ENCODE measurements around the gene NPAT.

NPAT gene

GRCh38 chr11:108206171-108206570 lies 16.3 kb downstream of the NPAT start:
- no peak for TF ChIP-seq CTCF (IDR thresholded peaks at IDR 0.05)

DNA sequence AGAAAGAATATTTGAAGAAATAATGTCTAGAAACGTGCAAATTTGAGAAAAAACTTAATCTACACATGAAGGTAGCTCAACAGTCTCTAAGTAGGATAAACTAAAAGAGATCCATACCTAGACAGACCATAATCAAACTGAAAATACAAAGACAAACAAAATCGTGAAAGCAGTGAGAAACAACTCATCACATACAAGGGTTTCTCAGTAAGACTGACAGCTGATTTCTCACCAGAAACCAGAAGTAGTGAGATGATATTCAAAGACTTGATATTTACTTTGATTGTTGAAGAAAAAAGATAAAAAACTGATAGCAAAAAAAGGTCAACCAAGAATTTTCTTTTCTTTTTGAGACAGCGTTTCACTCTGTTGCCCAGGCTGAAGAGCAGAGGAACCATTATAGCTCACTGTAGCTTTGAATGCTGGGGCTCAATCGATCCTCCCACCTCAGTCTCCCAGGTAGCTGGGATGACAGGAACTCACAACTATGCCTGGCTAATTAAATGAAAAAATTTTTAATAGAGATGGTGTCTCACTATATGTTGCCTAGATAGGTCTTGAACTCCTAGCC lies 17.4 kb downstream of the NPAT start:
- TF ChIP-seq CTCF (IDR thresholded peaks at IDR 0.05): no peak

GRCh38 chr11:108204376-108204775 lies 18.1 kb downstream of the NPAT start:
- TF ChIP-seq CTCF (IDR thresholded peaks at IDR 0.05): no peak

DNA sequence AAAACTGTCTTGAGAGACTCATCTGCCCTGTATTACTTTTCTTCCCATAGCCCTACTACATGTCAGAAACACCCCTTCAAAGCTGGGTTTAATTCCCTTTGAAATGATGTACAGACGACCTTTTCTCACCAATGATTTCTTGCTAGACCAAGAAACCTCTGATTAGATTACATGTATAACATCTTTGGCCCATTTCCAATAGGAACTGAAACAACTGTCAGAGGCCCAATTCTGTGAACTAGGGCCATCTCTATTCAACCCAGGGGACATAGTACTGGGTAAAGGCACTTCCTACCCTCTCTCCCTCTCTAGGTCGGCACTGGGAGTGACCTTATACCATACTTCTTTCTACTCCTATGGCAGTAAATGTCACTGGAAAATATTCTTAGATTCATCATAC lies 19.4 kb downstream of the NPAT start:
- TF ChIP-seq CTCF (IDR thresholded peaks at IDR 0.05): no peak

DNA sequence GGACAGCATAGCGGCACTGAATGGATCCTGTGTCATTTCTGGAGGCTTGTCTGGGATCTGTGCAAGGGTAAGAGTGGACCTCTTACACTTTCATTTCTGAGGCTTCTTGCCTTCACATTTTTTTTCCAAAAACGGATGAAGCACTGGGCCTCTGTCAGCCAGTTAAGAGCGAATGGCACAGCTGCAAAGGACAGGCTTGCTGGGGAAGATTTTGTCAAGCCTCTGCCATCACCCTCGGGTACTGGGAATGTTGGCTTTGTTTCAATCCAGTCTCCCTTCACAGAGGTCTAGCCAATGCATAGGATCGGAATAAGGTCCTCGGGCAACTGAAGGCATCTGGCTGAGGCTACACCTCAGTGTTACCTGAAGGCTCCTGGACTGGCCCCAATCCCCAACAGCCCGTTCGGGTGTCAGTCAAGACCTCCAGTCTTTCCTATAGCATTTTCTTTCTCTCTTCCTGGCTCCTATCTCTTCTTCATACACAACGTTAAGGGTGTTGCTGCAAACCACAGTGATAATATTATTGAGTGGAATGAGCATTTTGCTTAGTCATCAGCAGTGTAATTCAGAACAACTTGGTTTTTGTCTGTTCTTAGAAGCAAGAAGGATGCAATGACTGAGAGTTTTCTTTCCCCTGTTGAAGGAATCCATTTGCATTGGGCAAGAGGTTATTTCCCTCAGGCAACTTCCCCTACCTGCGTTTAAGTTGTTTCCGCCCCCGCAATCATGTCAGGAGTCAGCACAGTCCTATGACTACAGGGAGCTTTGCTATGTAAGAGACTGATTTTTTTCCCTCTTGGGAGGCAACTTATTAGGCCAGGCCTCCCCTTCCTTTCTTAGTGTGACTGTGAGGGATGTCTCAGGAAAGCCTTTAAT lies 22.8 kb downstream of the NPAT start:
- no peak for TF ChIP-seq CTCF (IDR thresholded peaks at IDR 0.05)

GRCh38 chr11:108198833-108199232 lies 23.6 kb downstream of the NPAT start:
- no peak for TF ChIP-seq CTCF (IDR thresholded peaks at IDR 0.05)

- TF ChIP-seq CTCF (IDR thresholded peaks at IDR 0.05): no peak
Measured at GRCh38 chr11:108197351-108197750, 25.1 kb downstream of the NPAT start.

Data from LNCAP (cell line).